Loucy (cell line): ENCODE measurements around the gene RNF149.

ENCODE experiments used
- CTCF ChIP-seq: fragments of 200-600 bp; sonication (generic); conservative IDR thresholded peaks from 2 replicates; pipeline ENCODE4 v1.5.1; 2014; ENCODE audit warnings: mild to moderate bottlenecking, antibody characterized with exemption, low read length
- EZH2phosphoT487 ChIP-seq: fragments of 200-600 bp; IDR thresholded peaks from 2 replicates; pipeline ENCODE4 v1.6.1; 2018; ENCODE audit warnings: antibody characterized with exemption, mild to moderate bottlenecking, moderate library complexity, borderline replicate concordance

- TF ChIP-seq CTCF, result peak; percentile 87
- no peak for TF ChIP-seq EZH2phosphoT487
Measured at GRCh38 chr2:101341901-101342624, 33.6 kb upstream of the RNF149 start.
